ENCODE results near the gene NUP210L. TPM values are rescaled to one million over a fixed set of nuclear protein-coding genes. Genes with fewer than 3 reads are reported as not detected.

NUP210L gene
- total RNA-seq, 2 donors from 2014 or later = 0.14 to 0.41 TPM

DNA sequence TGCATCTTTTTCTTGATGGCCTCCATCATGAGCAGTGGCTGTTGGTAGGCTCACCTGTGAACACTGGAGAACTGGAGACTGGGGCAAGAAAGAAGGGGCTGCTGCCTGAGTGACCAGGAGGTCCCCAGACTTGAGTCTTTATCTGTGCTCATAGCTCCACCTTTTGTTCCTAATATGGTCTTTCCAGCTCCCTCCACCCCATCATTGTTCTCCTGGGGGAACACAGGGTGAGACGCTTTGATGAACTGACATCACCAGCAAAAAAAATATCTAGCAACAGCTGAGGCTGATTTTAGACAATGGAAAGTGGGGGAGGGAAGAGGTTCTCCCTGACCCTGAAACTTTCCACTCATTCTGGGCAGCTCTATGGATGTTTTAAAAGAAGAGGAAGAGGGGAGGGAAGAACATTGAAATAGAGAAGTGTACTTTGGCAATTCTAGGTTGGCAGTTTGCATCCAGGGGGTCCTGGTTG lies 37.2 kb upstream of the NUP210L start, which contains the start of gene TPM3:
Gene TPM3, minus strand, starts transcription at position 111 of the 472 bp plus-strand sequence. Its CDS starts 82 bp downstream, at position 29.
- Histone ChIP-seq H3K4me3 (no peak within 1 kb of the TSS), H3K4me1 (ENCODE audit: control insufficient read depth in 1 of 2, low read depth in 2 of 2) (peaks cover 0 to 18% of the 10 kb centered on the region in 2 donors), H3K27ac (no peak within 1 kb of the TSS), H3K9me3 (no peaks in the 10 kb centered on the region), H3K36me3 (no peaks in the 10 kb centered on the region), H3K27me3 (replicated peaks; ENCODE audit: insufficient read depth) (no peaks in the 10 kb centered on the region)
- TF ChIP-seq, protein P1, sequence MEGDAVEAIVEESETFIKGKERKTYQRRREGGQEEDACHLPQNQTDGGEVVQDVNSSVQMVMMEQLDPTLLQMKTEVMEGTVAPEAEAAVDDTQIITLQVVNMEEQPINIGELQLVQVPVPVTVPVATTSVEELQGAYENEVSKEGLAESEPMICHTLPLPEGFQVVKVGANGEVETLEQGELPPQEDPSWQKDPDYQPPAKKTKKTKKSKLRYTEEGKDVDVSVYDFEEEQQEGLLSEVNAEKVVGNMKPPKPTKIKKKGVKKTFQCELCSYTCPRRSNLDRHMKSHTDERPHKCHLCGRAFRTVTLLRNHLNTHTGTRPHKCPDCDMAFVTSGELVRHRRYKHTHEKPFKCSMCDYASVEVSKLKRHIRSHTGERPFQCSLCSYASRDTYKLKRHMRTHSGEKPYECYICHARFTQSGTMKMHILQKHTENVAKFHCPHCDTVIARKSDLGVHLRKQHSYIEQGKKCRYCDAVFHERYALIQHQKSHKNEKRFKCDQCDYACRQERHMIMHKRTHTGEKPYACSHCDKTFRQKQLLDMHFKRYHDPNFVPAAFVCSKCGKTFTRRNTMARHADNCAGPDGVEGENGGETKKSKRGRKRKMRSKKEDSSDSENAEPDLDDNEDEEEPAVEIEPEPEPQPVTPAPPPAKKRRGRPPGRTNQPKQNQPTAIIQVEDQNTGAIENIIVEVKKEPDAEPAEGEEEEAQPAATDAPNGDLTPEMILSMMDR (IDR thresholded peaks at IDR 0.05) = no peak
- DNase-seq (ENCODE audit: low spot score) = no peak
- no peak for ATAC-seq (ENCODE audit: insufficient number of reproducible peaks, low FRiP score, low read depth)

DNA sequence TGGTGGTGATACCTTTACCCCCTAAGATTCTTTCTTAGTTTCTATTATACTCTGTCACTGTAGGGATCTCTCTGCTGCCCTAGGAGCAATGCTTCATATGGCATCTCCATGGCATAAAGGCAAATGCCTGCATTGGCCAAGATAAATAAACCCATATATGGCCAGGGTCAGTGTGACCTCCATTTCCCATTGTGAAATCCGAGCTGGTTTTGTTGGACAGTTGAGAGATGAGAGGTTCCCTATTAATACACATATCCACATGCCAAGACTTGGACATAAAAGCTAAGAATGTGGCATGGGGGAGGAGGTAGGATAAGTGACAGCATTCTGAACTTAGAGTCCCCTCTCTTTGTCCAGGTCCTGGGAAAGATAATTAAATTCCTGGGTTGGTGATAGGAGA lies 35.7 kb upstream of the NUP210L start:
- TF ChIP-seq, protein P1 (IDR thresholded peaks at IDR 0.05) = no peak

DNA sequence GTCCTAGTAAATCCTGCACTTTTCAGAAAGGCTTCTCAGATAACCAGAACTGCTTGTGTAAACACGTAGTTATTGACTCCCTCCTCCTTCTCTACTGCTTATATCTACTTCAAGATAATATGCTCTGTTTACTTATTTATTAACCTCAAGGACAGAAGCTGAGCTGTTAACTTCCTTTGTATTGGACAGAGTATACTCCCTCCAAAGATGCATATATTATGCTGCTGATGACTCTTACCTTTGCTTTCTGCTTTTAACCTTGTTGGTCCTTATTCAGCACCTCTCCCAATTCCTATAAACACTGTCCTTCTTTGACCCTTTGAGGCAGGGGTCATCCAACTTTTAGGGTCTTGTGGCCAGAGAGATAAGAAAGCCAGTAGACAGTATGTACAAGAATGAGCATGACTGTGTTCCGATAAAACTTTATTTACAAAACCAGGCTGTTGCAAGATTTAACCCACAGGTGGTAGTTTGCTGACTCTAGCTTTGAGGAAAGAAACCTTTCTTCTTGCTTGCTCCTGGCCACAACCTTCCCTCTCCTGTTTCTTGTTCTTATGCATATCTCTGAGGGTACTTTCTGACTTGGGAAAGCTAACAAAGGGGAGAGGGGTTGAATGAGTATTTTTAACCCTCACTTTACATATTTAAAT lies 32.1 kb upstream of the NUP210L start:
- no peak for ATAC-seq (ENCODE audit: insufficient number of reproducible peaks, low FRiP score, low read depth)
- peaks cover 3 to 18% of the 10 kb centered on the region in 2 donors for H3K4me1 ChIP-seq (ENCODE audit: control insufficient read depth in 1 of 2, low read depth in 2 of 2)
- no peaks in the 10 kb centered on the region for H3K36me3 ChIP-seq
- no peaks in the 10 kb centered on the region for H3K9me3 ChIP-seq
- no peak overlapping the region for H3K27ac ChIP-seq
- H3K27me3 ChIP-seq (replicated peaks; ENCODE audit: insufficient read depth) = no peaks in the 10 kb centered on the region
- DNase-seq (ENCODE audit: low spot score) = no peak
- TF ChIP-seq, protein P1 (IDR thresholded peaks at IDR 0.05) = no peak
- H3K4me3 ChIP-seq = no peak overlapping the region

More for the DNA sequence above, 35.7 kb upstream of the NUP210L start:
- Histone ChIP-seq H3K4me1 (ENCODE audit: control insufficient read depth in 1 of 2, low read depth in 2 of 2) (peaks cover 0 to 18% of the 10 kb centered on the region in 2 donors), H3K4me3 (no peak overlapping the region), H3K27me3 (replicated peaks; ENCODE audit: insufficient read depth) (no peaks in the 10 kb centered on the region), H3K9me3 (no peaks in the 10 kb centered on the region), H3K27ac (no peak overlapping the region), H3K36me3 (no peaks in the 10 kb centered on the region)
- DNase-seq (ENCODE audit: low spot score) (no peak), ATAC-seq (ENCODE audit: insufficient number of reproducible peaks, low FRiP score, low read depth) (no peak)

DNA sequence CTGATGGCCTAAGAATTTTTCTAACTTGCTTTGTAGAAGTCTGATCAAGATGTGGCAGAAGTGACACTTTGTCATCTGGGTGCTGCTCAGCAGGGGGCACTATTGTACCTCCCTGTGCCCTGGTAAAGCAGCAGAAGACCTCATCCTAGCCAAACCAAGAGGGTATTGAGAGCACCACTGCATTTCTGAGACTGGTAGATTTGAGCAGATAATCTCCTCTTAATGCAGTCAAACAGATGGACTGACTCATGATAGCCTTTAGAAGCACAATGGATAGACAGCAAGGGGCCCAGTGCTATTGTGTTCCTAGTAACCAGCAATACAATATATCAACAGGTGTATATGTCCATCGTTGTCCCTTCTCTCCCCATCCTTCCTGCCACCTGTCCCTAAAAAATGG lies 31.3 kb upstream of the NUP210L start:
- ATAC-seq (ENCODE audit: insufficient number of reproducible peaks, low FRiP score, low read depth) (no peak), DNase-seq (ENCODE audit: low spot score) (no peak)
- TF ChIP-seq, protein P1 (IDR thresholded peaks at IDR 0.05) = no peak
- Histone ChIP-seq H3K27me3 (replicated peaks; ENCODE audit: insufficient read depth) (no peaks in the 10 kb centered on the region), H3K4me1 (ENCODE audit: control insufficient read depth in 1 of 2, low read depth in 2 of 2) (peaks cover 7 to 23% of the 10 kb centered on the region in 2 donors), H3K9me3 (no peaks in the 10 kb centered on the region), H3K36me3 (no peaks in the 10 kb centered on the region), H3K4me3 (no peak overlapping the region), H3K27ac (no peak overlapping the region)

DNA sequence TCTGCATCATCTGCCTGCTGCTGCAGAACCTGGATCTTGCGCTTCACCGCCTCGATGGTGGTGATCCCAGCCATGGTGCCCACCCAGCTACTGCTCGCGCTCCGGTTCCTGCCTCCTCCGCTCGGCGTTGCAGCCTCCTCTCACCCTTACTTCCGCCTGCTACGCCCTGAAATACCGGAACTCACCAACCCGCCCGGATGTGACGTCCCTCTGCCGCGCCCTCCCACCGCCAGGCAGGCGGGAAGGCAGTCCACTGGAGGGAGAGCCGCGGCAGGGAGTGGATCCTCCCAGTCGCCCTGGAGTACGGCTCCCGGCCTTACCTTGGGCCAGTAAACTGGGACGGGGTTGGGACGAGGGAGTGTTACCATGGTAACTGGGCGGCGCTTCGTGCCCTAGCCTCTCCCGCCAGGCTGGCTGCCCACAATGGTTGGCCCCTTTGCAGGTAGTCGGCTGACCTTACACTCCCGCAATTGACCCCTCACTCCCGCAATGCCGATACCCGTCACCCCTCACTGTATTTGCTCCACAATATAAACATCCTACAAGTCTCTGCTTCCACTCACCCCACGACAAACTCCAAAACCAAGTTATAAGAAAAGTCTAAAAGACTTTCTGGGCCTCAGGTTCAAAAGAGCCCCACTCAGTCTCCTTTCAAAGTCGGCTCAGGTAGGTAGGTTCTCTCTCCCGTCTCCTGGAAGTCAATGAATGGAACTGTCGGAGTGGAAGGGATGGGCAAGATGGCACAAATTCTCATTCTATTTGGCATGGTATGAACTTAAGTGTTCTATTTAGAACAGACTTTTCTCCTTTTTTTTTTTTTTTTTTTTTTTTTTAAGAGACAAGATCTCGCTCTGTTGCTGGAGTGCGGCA lies 28.4 kb upstream of the NUP210L start:
- peak; percentile 82 for DNase-seq (ENCODE audit: low spot score)
- Histone ChIP-seq H3K4me1 (ENCODE audit: control insufficient read depth in 1 of 2, low read depth in 2 of 2) (peaks cover 31 to 40% of the 10 kb centered on the region in 2 donors), H3K27me3 (replicated peaks; ENCODE audit: insufficient read depth) (no peaks in the 10 kb centered on the region), H3K4me3 (peak overlapping the region; percentile 80), H3K36me3 (no peaks in the 10 kb centered on the region), H3K27ac (peak overlapping the region; percentile 65 to 79), H3K9me3 (no peaks in the 10 kb centered on the region)
- TF ChIP-seq, protein P1 (IDR thresholded peaks at IDR 0.05) = no peak
- peak; percentile 84 for ATAC-seq (ENCODE audit: insufficient number of reproducible peaks, low FRiP score, low read depth)
